Esophagus squamous epithelium (tissue), 5 donors: ENCODE results near the gene TM4SF1. TPM values are rescaled to one million over a fixed set of nuclear protein-coding genes. Genes with fewer than 3 reads are reported as not detected.

Experiments
- DNase-seq: peaks from one replicate; lab custom pipeline; 2025; lab: John Stamatoyannopoulos, UW
- H3K27ac ChIP-seq, 4 donors: fragments of 200-600 bp; sonication (generic); one replicate each; pipeline ENCODE4 v1.5.1; 2016 to 2019; ENCODE audit warnings: mild to moderate bottlenecking in 1 of 4
- H3K27me3 ChIP-seq, 4 donors: fragments of 200-600 bp; sonication (generic); 1 replicate in 3 of 4; 2 replicates in 1 of 4; pipeline versions ENCODE4 v1.5.1 to v1.6.0; 2017 to 2021; ENCODE audit warnings: antibody characterized with exemption in 1 of 4
- H3K36me3 ChIP-seq, 3 donors: fragments of 200-600 bp; sonication (generic); one replicate each; pipeline ENCODE4 v1.5.1; 2016 to 2019
- H3K4me1 ChIP-seq, 3 donors: fragments of 200-600 bp; sonication (generic); one replicate each; pipeline ENCODE4 v1.5.1; 2017 to 2019
- H3K4me3 ChIP-seq, 4 donors: fragments of 200-600 bp; sonication (generic); 1 replicate in 3 of 4; 2 replicates in 1 of 4; pipeline ENCODE4 v1.5.1; 2016 to 2019; ENCODE audit warnings: mild to moderate bottlenecking in 2 of 4, moderate library complexity in 1 of 4
- H3K9me3 ChIP-seq, 3 donors: fragments of 200-600 bp; sonication (generic); one replicate each; pipeline ENCODE4 v1.5.1; 2016 to 2019
- POLR2A ChIP-seq, 4 donors: fragments of 450-650 bp; IDR thresholded peaks; one replicate each; pipeline ENCODE4 v1.6.1; 2017; ENCODE audit warnings: antibody characterized with exemption in 4 of 4, mild to moderate bottlenecking in 4 of 4, moderate library complexity in 3 of 4
- WGBS, 2 donors: methylation state at CpG; one replicate each; pipeline ENCODE4 v1.1.5; 2018; 5-methylcytosine and 5-hydroxymethylcytosine counted together
- intact Hi-C: fragments of 100-400 bp; cut with DNase I; formaldehyde crosslinking; loops from one replicate; pipeline ENCODE4 v1.15.0; 2022
- total RNA-seq, 4 donors: library from RNA; depleted of rRNA; stranded (reverse); fragments of >200 nt; gene quantifications; one replicate each; pipeline ENCODE4 v1.1.0, GENCODE V29; 2016
- TF ChIP-seq, protein P1 (sequence below), 6 experiments: fragments of 450-650 bp in 4 of 6; fragments of 200-600 bp in 2 of 6; sonication (generic) in 2 of 6; IDR thresholded peaks; one replicate each; pipeline ENCODE4 v1.5.1; 2016 to 2019; ENCODE audit warnings: antibody characterized with exemption in 6 of 6, mild to moderate bottlenecking in 4 of 6, moderate library complexity in 4 of 6
- donor health status: DM: yes; HTN: yes; CAD: no.

The TM4SF1 gene
- total RNA-seq, 4 donors from 2014 or later: 153 to 290 (median 169) TPM

DNA sequence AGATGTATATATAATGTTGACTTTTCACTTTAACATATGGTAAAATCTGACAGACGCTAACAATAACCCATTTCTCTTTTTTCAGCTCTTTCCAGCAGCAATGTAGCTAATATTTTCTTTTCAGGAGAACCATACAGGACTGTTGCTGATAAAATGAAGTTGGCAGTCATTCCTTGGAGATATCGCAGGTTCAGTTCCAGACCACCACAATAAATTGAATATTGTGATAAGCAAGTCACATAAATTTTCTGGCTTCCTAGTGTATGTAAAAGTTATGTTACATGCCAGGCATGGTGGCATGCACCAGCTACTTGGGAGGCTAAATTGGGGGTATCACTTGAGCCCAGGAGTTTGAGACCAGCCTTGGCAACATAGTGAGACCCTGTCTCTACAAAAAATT is 31.9 kb upstream of the TM4SF1 start:
- Histone ChIP-seq H3K27ac (no peak overlapping the region), H3K36me3 (no peaks in the 10 kb centered on the region), H3K9me3 (no peaks in the 10 kb centered on the region), H3K4me3 (no peak overlapping the region), H3K4me1 (no peaks in the 10 kb centered on the region), H3K27me3 (no peaks in the 10 kb centered on the region)
- intact Hi-C loops: no loop called here
- no peak for DNase-seq
- 88 to 89% methylated on average over 2 of the region's 2 CpGs for WGBS, 2 donors
- TF ChIP-seq POLR2A (IDR thresholded peaks at IDR 0.05): no peak
- TF ChIP-seq, protein P1, sequence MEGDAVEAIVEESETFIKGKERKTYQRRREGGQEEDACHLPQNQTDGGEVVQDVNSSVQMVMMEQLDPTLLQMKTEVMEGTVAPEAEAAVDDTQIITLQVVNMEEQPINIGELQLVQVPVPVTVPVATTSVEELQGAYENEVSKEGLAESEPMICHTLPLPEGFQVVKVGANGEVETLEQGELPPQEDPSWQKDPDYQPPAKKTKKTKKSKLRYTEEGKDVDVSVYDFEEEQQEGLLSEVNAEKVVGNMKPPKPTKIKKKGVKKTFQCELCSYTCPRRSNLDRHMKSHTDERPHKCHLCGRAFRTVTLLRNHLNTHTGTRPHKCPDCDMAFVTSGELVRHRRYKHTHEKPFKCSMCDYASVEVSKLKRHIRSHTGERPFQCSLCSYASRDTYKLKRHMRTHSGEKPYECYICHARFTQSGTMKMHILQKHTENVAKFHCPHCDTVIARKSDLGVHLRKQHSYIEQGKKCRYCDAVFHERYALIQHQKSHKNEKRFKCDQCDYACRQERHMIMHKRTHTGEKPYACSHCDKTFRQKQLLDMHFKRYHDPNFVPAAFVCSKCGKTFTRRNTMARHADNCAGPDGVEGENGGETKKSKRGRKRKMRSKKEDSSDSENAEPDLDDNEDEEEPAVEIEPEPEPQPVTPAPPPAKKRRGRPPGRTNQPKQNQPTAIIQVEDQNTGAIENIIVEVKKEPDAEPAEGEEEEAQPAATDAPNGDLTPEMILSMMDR (IDR thresholded peaks at IDR 0.05): no peak

DNA sequence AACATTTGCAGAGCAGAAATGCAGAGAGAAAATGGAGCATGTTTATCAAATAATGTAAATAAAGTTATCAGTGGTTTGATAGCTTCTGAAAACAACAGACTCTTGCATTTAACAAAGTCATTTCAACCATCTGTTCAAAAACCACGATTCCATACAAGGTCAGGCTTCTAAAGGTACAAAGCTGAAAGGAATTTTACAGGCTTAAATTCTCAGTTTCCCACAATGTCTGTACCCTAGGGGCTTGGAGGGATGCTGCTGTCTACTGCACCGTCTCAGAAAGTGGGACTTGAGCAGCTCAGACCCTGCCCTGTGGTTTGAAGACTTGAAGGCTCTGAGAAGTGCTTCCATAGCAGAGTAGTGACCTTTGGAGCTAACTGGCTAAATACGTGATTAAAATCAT is 30.4 kb upstream of the TM4SF1 start:
- intact Hi-C loops: no loop called here
- Histone ChIP-seq H3K4me1 (no peaks in the 10 kb centered on the region), H3K9me3 (no peaks in the 10 kb centered on the region), H3K36me3 (no peaks in the 10 kb centered on the region), H3K27me3 (no peaks in the 10 kb centered on the region), H3K27ac (no peak overlapping the region), H3K4me3 (no peak overlapping the region)
- WGBS, 2 donors: 41 to 68% methylated on average over 3 of the region's 3 CpGs
- no peak for DNase-seq
- TF ChIP-seq, protein P1 (IDR thresholded peaks at IDR 0.05): no peak
- TF ChIP-seq POLR2A (IDR thresholded peaks at IDR 0.05): no peak

DNA sequence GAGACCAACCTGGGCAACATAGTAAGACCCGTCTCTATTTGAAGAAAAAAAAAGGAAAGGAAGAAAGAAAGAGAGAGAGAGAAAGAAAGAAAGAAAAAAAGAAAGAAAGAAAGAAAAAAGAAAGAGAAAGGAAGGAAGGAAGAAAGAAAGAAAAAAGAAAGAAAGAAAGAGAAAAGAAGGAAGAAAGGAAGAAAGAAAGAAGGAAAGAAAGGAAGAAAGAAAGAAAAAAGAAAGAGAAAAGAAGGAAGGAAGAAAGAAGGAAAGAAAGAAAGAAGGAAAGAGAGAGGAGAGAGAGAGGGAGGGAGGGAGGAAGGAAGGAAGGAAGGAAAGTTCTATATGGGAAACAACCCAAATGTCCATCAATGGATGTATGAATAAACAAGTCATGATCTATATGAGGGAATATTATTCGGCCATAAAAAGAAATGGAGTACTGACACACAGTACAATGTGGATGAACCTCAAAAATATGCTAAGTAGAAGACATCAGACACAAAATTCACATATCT is 28.8 kb upstream of the TM4SF1 start:
- Histone ChIP-seq H3K9me3 (no peaks in the 10 kb centered on the region), H3K4me3 (no peak overlapping the region), H3K4me1 (peaks cover 0 to 11% (median 0%) of the 10 kb centered on the region in 3 donors), H3K27ac (no peak overlapping the region), H3K27me3 (no peaks in the 10 kb centered on the region), H3K36me3 (no peaks in the 10 kb centered on the region)
- no peak for DNase-seq
- intact Hi-C loops: no loop called here
- 86 to 89% methylated on average over 2 of the region's 2 CpGs for WGBS, 2 donors
- TF ChIP-seq POLR2A (IDR thresholded peaks at IDR 0.05): no peak
- TF ChIP-seq, protein P1 (IDR thresholded peaks at IDR 0.05): no peak

DNA sequence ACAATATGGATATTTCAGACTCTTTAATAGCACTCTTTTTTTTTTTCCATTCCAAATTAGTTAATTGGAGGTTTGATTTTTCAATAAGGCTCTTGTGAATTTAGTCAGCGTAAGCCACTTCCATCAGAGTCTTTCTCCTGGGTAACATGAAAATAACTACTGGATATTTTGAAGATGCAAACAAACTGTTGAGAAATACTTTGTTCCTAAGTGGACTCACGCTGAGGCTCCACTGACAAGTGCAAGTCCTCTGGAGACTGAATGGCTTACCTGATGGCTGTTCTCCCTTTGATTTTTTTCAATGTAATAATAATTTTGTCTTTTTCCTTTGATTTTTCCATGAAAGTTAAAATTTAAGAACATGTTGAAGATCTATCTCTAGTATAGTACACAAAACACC is 26.0 kb upstream of the TM4SF1 start:
- intact Hi-C loops: no loop called here

DNA sequence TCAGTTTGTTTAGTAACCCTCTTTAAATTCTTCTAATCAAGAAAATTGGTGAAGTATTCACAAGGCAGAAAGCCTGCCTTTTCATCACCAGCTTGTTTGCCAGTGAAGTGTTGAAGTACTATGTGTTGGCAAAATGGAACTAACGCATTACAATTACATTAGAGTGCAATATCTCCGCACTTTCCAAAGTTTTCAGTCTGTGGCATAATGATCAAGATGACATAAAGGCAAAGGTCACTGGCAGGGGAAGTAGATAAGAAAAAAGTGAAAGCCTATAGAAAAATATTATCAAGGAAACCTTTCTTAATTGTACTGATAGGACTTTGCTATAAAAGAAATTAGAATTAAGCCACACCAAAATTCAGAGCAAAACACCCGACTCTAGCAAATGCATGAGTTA is 25.0 kb upstream of the TM4SF1 start:
- peak overlapping the region in 1 of 4 donors; percentile 76 for H3K27ac ChIP-seq

More for the DNA sequence above, 26.0 kb upstream of the TM4SF1 start:
- TF ChIP-seq, protein P1 (IDR thresholded peaks at IDR 0.05): no peak
- no peak for TF ChIP-seq POLR2A (IDR thresholded peaks at IDR 0.05)
- Histone ChIP-seq H3K9me3 (no peaks in the 10 kb centered on the region), H3K36me3 (no peaks in the 10 kb centered on the region), H3K27me3 (no peaks in the 10 kb centered on the region), H3K27ac (no peak overlapping the region), H3K4me3 (no peak overlapping the region), H3K4me1 (peaks cover 0 to 21% (median 3%) of the 10 kb centered on the region in 3 donors)
- no peak for DNase-seq
- 90 to 98% methylated on average over 2 of the region's 2 CpGs for WGBS, 2 donors

More for the DNA sequence above, 25.0 kb upstream of the TM4SF1 start:
- Histone ChIP-seq H3K27me3 (no peaks in the 10 kb centered on the region), H3K4me1 (peaks cover 0 to 21% (median 3%) of the 10 kb centered on the region in 3 donors), H3K9me3 (no peaks in the 10 kb centered on the region), H3K36me3 (no peaks in the 10 kb centered on the region), H3K4me3 (no peak overlapping the region)
- no peak for DNase-seq
- TF ChIP-seq POLR2A (IDR thresholded peaks at IDR 0.05): no peak
- TF ChIP-seq, protein P1 (IDR thresholded peaks at IDR 0.05): no peak
- intact Hi-C loops: no loop called here
- 87 to 96% methylated on average over 3 of the region's 3 CpGs for WGBS, 2 donors
